CD14-positive monocyte (primary cell): ENCODE measurements around the gene WDPCP. TPM values are rescaled to one million over a fixed set of nuclear protein-coding genes. Genes with fewer than 3 reads are reported as not detected.

Source experiments
- DNase-seq, 3 donors: peaks; one replicate each; pipeline ENCODE4 v3.0.0-alpha.2; 2011 to 2022
- H2AFZ ChIP-seq: 2 replicates; pipeline ENCODE4 v1.6.0; 2012; ENCODE audit warnings: mild to moderate bottlenecking, low read depth, low read length, inconsistent platforms; ENCODE audit not compliant: insufficient read depth, poor library complexity, severe bottlenecking
- H3K27ac ChIP-seq, 2 donors: 1 replicate in 1 of 2; 2 replicates in 1 of 2; pipeline ENCODE4 v1.5.1; 2012 to 2013; ENCODE audit warnings: low read length in 2 of 2, control low read depth in 1 of 2, inconsistent platforms in 1 of 2, low read depth in 1 of 2, mild to moderate bottlenecking in 1 of 2
- H3K27me3 ChIP-seq, 2 donors: one replicate each; pipeline versions ENCODE4 v1.6.0 to v1.6.1; 2011 to 2013; ENCODE audit warnings: low read length in 2 of 2; ENCODE audit not compliant: control insufficient read depth in 2 of 2, insufficient read depth in 2 of 2
- H3K36me3 ChIP-seq, 2 donors: replicated peaks in 1 of 2; 1 replicate in 1 of 2; 2 replicates in 1 of 2; pipeline versions ENCODE4 v1.5.1 to v1.6.1; 2012 to 2013; ENCODE audit warnings: low read length in 2 of 2, control low read depth in 1 of 2, inconsistent platforms in 1 of 2, mild to moderate bottlenecking in 1 of 2; ENCODE audit not compliant: insufficient read depth in 2 of 2, control insufficient read depth in 1 of 2
- H3K4me1 ChIP-seq, 2 donors: 1 replicate in 1 of 2; 2 replicates in 1 of 2; pipeline versions ENCODE4 v1.5.1 to v1.6.1; 2012 to 2013; ENCODE audit warnings: low read length in 2 of 2, control low read depth in 1 of 2, inconsistent platforms in 1 of 2, mild to moderate bottlenecking in 1 of 2, moderate library complexity in 1 of 2; ENCODE audit not compliant: insufficient read depth in 2 of 2, control insufficient read depth in 1 of 2
- H3K4me2 ChIP-seq: replicated peaks from 2 replicates; pipeline ENCODE3; 2012; ENCODE audit warnings: low read length, moderate library complexity, mild to moderate bottlenecking; ENCODE audit not compliant: poor library complexity, severe bottlenecking; ENCODE audit errors: extremely low read depth
- H3K4me3 ChIP-seq, 3 experiments: fragments of 200-600 bp in 1 of 3; sonication (generic) in 1 of 3; replicated peaks in 1 of 3; 1 replicate in 2 of 3; 2 replicates in 1 of 3; pipeline ENCODE4 v1.5.1; 2011 to 2013; ENCODE audit warnings: low read length in 3 of 3, mild to moderate bottlenecking in 3 of 3, control low read depth in 2 of 3, low read depth in 2 of 3, inconsistent platforms in 1 of 3, moderate library complexity in 1 of 3
- H3K79me2 ChIP-seq: 2 replicates; pipeline ENCODE4 v1.6.0; 2012; ENCODE audit warnings: mild to moderate bottlenecking, control low read depth, inconsistent platforms, low read length, moderate library complexity; ENCODE audit not compliant: insufficient read depth
- H3K9ac ChIP-seq: 2 replicates; pipeline ENCODE4 v1.6.0; 2017; ENCODE audit warnings: low read length, mild to moderate bottlenecking; ENCODE audit not compliant: insufficient read depth, poor library complexity, severe bottlenecking
- H3K9me3 ChIP-seq, 2 donors: replicated peaks in 1 of 2; 1 replicate in 1 of 2; 2 replicates in 1 of 2; pipeline versions ENCODE4 v1.5.1 to v1.6.1; 2012 to 2013; ENCODE audit warnings: low read length in 2 of 2, control low read depth in 1 of 2; ENCODE audit not compliant: control insufficient read depth in 1 of 2, insufficient read depth in 1 of 2
- H4K20me1 ChIP-seq: 2 replicates; pipeline ENCODE4 v1.6.0; 2012; ENCODE audit warnings: mild to moderate bottlenecking, low read length, control low read depth, moderate library complexity; ENCODE audit not compliant: insufficient read depth
- H3K27ac Mint-ChIP-seq, 7 donors: one replicate each; pipeline ENCODE4 v1.8.0; 2020; ENCODE audit warnings: mild to moderate bottlenecking in 7 of 7, mixed read lengths in 7 of 7, moderate library complexity in 6 of 7, inconsistent platforms in 2 of 7
- H3K27me3 Mint-ChIP-seq, 3 donors: one replicate each; pipeline ENCODE4 v1.8.0; 2021 to 2022; ENCODE audit warnings: low read depth in 3 of 3, mild to moderate bottlenecking in 3 of 3, mixed read lengths in 3 of 3, moderate library complexity in 3 of 3, inconsistent platforms in 1 of 3
- H3K36me3 Mint-ChIP-seq, 2 donors: one replicate each; pipeline ENCODE4 v1.8.0; 2020; ENCODE audit warnings: mixed read lengths in 2 of 2, inconsistent platforms in 1 of 2, mild to moderate bottlenecking in 1 of 2
- H3K4me1 Mint-ChIP-seq: one replicate; pipeline ENCODE4 v1.8.0; 2020; ENCODE audit warnings: mild to moderate bottlenecking, mixed read lengths
- H3K4me3 Mint-ChIP-seq, 2 donors: one replicate each; pipeline ENCODE4 v1.8.0; 2020; ENCODE audit warnings: mild to moderate bottlenecking in 2 of 2, mixed read lengths in 2 of 2, moderate library complexity in 1 of 2
- H3K9me3 Mint-ChIP-seq, 7 donors: one replicate each; pipeline ENCODE4 v1.8.0; 2020 to 2022; ENCODE audit warnings: mixed read lengths in 7 of 7, mild to moderate bottlenecking in 6 of 7, moderate library complexity in 6 of 7, inconsistent platforms in 2 of 7
- WGBS: methylation state at CpG from one replicate; pipeline ENCODE4 v1.1.5; 2013; ENCODE audit warnings: missing lambda C conversion rate; ENCODE audit not compliant: insufficient coverage; 5-methylcytosine and 5-hydroxymethylcytosine counted together
- intact Hi-C, 2 donors: fragments of 100-400 bp; cut with micrococcal nuclease; formaldehyde crosslinking; loops; one replicate each; pipeline versions ENCODE4 v1.15.0 to v1.15.1; 2023
- polyA minus RNA-seq: library from RNA; depleted of rRNA, polyadenylated mRNA; stranded (reverse); fragments of >200 nt; gene quantifications from 2 replicates; pipeline ENCODE4 v1.2.3, GENCODE V29; 2012
- polyA plus RNA-seq, 3 donors: library from polyadenylated mRNA; depleted of rRNA in 1 of 3; unstranded in 2 of 3; stranded (reverse) in 1 of 3; fragments of 300-500 nt in 2 of 3; fragments of >200 nt in 1 of 3; fragmentation: Illumina TruSeq in 2 of 3; gene quantifications; 1 replicate in 2 of 3; 2 replicates in 1 of 3; pipeline ENCODE4 v1.2.3, GENCODE V29; 2012 to 2021
- total RNA-seq, 12 experiments: library from RNA in 1 of 12; stranded (reverse) in 1 of 12; fragments of 120-200 nt in 1 of 12; gene quantifications; one replicate each; pipeline ENCODE4 v1.2.4 and lab custom pipeline; 2013 to 2026; ENCODE audit warnings: mixed read lengths in 6 of 12, inconsistent platforms in 1 of 12
- TF ChIP-seq, protein P1 (sequence below): fragments of 200-600 bp; IDR thresholded peaks from one replicate; pipeline ENCODE4 v1.8.0; 2022; ENCODE audit warnings: antibody characterized with exemption, mild to moderate bottlenecking

WDPCP gene, protein sequence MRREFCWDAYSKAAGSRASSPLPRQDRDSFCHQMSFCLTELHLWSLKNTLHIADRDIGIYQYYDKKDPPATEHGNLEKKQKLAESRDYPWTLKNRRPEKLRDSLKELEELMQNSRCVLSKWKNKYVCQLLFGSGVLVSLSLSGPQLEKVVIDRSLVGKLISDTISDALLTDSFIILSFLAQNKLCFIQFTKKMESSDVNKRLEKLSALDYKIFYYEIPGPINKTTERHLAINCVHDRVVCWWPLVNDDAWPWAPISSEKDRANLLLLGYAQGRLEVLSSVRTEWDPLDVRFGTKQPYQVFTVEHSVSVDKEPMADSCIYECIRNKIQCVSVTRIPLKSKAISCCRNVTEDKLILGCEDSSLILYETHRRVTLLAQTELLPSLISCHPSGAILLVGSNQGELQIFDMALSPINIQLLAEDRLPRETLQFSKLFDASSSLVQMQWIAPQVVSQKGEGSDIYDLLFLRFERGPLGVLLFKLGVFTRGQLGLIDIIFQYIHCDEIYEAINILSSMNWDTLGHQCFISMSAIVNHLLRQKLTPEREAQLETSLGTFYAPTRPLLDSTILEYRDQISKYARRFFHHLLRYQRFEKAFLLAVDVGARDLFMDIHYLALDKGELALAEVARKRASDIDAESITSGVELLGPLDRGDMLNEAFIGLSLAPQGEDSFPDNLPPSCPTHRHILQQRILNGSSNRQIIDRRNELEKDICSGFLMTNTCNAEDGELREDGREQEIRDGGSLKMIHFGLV
- 7.0 TPM for total RNA-seq (2013)
- 1 to 10 TPM; 3.3 to 5.2 (median 3.7) TPM for polyA plus RNA-seq
- polyA minus RNA-seq, result 6.2 and 7.3 TPM in 2 replicates
- total RNA-seq (lab: John Stamatoyannopoulos, UW), result 4.1 to 19.3 (median 12.6) reads per million in 11 experiments

DNA sequence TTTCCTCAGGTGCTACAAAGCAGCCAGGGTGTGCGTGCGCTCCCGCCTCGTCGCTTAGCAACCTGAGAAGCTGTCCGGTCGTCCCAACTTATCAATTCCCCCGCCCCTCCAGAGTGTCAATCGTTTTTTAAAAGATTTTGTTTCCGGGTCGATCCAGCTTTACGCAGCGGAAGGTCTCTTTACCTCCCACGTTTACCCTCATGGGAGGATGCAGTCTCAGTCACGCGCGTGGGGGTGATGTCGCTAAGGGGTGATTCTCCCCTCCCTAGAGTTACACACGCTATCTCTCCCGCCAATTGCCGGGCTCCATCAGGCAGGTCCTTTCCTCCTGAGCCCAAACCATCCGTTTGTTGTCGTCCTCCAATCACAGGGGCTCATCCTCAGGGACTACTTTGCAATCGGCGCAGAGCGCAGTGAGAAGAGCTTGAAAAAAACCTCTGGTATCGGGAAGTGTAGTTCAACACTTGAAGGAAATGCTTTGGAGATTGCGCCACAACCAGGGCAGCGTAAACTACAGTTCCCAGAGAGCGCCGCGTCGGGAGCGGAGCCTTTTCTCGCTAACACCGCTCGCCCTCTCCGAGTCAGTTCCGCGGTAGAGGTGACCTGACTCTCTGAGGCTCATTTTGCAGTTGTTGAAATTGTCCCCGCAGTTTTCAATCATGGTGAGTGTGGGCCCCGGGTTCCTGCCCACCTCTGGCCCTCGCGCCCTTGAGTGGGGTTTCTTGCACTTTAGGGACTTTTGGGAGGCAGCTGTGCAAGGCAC lies at the start of gene WDPCP, which contains the start of gene MDH1:
Gene WDPCP (minus strand): TSS at position 93 of the 763 bp plus-strand sequence. CDS start 206 bp downstream, outside the sequence.
Gene MDH1 (plus strand): TSS at position 579 of the 763 bp plus-strand sequence. CDS start 81 bp downstream, at position 660.
- Mint-ChIP-seq H3K4me1 (peaks cover 38% of the 10 kb centered on the region), H3K27ac (peak within 1 kb of the TSS; percentile 98 to 100 (median 99)), H3K36me3 (peaks cover 3 to 7% of the 10 kb centered on the region in 2 donors), H3K27me3 (peaks cover 0 to 1% (median 0%) of the 10 kb centered on the region in 3 donors), H3K9me3 (no peaks in the 10 kb centered on the region), H3K4me3 (peak within 1 kb of the TSS; percentile 99)
- Histone ChIP-seq H3K36me3 (peaks cover 0 to 6% of the 10 kb centered on the region in 2 donors), H3K79me2 (peaks cover 65% of the 10 kb centered on the region), H4K20me1 (peaks cover 13% of the 10 kb centered on the region), H3K27me3 (no peaks in the 10 kb centered on the region), H2AFZ (peak within 1 kb of the TSS; percentile 100), H3K9me3 (no peaks in the 10 kb centered on the region), H3K4me1 (peaks cover 36 to 44% of the 10 kb centered on the region in 2 donors), H3K4me3 (peak within 1 kb of the TSS; percentile 65 to 90 (median 66)), H3K27ac (peak within 1 kb of the TSS; percentile 94 to 96), H3K9ac (peak within 1 kb of the TSS; percentile 83), H3K4me2 (peak within 1 kb of the TSS; percentile 98)
- WGBS, result 0% methylated on average over 28 of the region's 44 CpGs
- intact Hi-C loops, result loop anchor here (5.0 to 10.0 kb wide), 3 partner anchors 254 to 884 kb away; partner anchors contain the start of genes UGP2 (in 2 of the 2) and EHBP1 (in 1 of the 2)
- TF ChIP-seq, protein P1, sequence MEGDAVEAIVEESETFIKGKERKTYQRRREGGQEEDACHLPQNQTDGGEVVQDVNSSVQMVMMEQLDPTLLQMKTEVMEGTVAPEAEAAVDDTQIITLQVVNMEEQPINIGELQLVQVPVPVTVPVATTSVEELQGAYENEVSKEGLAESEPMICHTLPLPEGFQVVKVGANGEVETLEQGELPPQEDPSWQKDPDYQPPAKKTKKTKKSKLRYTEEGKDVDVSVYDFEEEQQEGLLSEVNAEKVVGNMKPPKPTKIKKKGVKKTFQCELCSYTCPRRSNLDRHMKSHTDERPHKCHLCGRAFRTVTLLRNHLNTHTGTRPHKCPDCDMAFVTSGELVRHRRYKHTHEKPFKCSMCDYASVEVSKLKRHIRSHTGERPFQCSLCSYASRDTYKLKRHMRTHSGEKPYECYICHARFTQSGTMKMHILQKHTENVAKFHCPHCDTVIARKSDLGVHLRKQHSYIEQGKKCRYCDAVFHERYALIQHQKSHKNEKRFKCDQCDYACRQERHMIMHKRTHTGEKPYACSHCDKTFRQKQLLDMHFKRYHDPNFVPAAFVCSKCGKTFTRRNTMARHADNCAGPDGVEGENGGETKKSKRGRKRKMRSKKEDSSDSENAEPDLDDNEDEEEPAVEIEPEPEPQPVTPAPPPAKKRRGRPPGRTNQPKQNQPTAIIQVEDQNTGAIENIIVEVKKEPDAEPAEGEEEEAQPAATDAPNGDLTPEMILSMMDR, result no peak
- peak; percentile 96 to 98 (median 97) for DNase-seq
